22Rv1 (cell line): ENCODE data around the gene PLEKHN1.

Experiments
- H3K27ac ChIP-seq: fragments of 450-650 bp; 2 replicates; pipeline ENCODE4 v1.5.1; 2017
- CTCF ChIP-seq: fragments of 450-650 bp; IDR thresholded peaks from 2 replicates; pipeline ENCODE4 v1.5.1; 2017; ENCODE audit warnings: mild to moderate bottlenecking
- ZFX ChIP-seq: fragments of 450-650 bp; IDR thresholded peaks from 2 replicates; pipeline ENCODE4 v1.6.1; 2017; ENCODE audit warnings: antibody characterized with exemption, borderline replicate concordance

PLEKHN1 gene

GRCh38 chr1:965526-966134 is 652 bp upstream of the PLEKHN1 start:
- no peak for TF ChIP-seq ZFX
- no peak for TF ChIP-seq CTCF
- H3K27ac ChIP-seq = peak overlapping the region; percentile 89

GRCh38 chr1:966704-967300 is 520 bp downstream of the PLEKHN1 start:
- peak overlapping the region; percentile 89 for H3K27ac ChIP-seq
- TF ChIP-seq ZFX (no peak), CTCF (no peak)

GRCh38 chr1:967466-968343 is 1.4 kb downstream of the PLEKHN1 start:
- peak overlapping the region; percentile 89; the same call in 1 of the 2 replicates for H3K27ac ChIP-seq
- TF ChIP-seq CTCF = no peak
- TF ChIP-seq ZFX = no peak

- no peak overlapping the region for H3K27ac ChIP-seq
- TF ChIP-seq ZFX (no peak), CTCF (no peak)
These were observed 3.1 kb downstream of the PLEKHN1 start for GRCh38 chr1:969260-969855.

GRCh38 chr1:970242-970972 is 4.1 kb downstream of the PLEKHN1 start:
- H3K27ac ChIP-seq = no peak overlapping the region
- TF ChIP-seq ZFX (no peak), CTCF (no peak)

- no peak overlapping the region for H3K27ac ChIP-seq
- TF ChIP-seq ZFX = no peak
- no peak for TF ChIP-seq CTCF
These were observed 4.9 kb downstream of the PLEKHN1 start for GRCh38 chr1:970973-971730.
